NCI-H82 treated with DMSO at 0.1 percent for 48 hours (cell line): Measurements from ENCODE around the gene ZBTB7C.

Source experiments
- DNase-seq: peaks from one replicate; lab custom pipeline; 2025; ENCODE audit not compliant: unreplicated experiment; lab: John Stamatoyannopoulos, UW

Gene ZBTB7C

DNA sequence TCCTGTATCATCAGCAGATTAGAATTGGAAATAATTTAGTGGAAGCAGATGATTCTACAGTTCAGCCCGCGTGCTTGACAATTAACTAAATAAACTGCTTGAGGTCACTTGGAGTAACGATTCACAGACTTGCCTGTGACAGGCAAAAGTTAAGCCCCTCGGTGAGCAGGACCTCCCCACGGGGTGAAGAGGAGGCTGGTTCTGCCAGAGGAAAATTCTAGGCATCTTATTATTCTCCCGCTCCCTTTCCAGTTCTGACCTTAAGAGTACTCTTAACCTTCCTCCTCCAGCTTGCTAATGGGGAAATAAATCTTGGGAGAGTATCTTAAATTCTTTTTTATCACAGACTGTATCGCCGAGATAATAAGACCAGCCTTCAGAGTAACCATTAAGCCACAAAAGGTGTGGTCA is 309.0 kb downstream of the ZBTB7C start:
- DNase-seq: no peak

DNA sequence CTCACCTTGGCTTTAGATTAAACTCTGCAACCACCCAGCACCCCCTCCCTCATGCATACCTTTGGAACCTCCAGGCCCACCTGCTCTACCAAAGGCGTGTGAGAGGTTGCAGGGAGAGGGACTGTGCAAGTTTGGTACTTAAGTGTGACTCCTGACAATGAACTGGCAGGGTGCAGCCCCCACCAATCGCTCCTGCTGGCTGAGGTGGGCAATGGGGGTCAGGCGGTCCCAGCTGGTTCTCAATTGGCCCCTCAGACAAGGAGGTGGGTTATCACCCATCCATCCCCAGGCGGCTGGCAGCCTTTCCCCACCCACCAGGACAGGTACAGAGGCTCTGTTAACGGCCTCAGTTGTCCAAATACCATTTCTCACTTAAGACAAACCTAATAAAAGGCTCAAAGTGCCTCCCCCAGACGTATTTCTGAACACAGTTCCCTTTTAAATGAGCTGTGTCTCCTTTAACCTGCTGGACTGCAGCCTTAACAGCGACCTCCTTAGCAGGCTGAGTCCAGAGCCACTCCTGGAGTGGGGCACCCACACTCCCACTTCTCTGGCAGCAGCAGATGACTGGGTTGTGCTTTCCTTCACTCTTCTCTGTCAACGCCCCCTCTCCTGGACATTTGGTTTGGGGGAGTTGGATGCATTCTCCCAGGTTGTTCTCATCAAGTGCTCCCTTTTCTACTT is 309.6 kb downstream of the ZBTB7C start:
- DNase-seq: no peak

DNA sequence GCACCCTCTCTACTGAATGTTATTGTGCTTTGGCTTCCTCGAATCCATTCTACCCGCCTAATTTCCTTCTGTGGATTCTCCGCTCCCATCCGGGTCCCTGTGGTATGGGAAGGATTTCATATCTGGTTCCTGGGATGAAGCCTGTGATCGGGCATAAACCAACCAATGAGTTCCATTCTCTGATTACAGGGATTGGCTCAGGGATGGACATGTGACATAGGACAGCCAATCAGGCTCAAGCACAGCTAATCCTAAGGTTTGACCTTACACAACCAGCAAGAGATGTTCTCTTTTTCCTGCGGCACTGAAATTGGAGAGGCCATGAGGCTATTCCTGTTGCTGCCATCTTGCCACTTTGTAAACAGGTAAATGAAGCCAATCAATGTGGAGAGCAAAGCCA is 310.6 kb downstream of the ZBTB7C start:
- no peak for DNase-seq

DNA sequence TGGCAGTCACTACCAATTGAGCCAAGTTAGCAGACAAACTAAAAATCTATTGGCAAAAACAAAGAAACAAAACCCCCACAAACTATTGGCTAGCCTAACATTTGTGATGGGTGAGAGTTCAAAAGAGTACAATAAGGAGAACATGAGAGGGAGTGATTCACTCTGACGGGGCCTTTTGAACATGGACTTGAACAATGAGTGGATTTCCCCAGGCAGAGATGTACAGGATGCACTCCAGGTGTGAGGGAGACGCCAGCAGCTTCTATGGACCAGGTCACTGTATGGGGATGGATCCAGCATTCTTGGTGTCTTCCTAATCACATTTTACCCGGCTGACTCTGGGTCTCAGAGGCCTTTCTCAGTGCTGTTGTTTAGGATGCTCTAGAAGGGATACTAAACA is 311.2 kb downstream of the ZBTB7C start:
- DNase-seq: no peak

DNA sequence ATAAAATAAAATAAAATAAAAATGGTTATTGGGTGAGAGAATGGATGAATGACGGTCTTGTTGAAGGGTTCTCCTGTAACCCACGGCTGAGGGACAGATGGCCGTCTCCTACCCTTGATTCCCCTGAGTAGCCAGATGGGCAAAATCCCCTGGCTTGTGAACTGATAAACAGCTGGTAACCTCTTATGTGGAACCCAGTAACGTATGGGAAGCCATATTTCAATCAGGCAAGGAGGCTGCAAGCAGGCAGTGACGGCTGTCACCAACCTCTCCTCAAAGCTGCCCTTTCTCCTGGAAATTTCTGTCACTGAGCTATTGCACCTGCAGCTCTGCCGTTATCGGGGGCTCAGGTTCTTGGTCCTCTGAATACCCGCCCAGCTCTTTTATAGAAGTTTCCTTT is 313.5 kb downstream of the ZBTB7C start:
- peak; percentile 81 for DNase-seq

DNA sequence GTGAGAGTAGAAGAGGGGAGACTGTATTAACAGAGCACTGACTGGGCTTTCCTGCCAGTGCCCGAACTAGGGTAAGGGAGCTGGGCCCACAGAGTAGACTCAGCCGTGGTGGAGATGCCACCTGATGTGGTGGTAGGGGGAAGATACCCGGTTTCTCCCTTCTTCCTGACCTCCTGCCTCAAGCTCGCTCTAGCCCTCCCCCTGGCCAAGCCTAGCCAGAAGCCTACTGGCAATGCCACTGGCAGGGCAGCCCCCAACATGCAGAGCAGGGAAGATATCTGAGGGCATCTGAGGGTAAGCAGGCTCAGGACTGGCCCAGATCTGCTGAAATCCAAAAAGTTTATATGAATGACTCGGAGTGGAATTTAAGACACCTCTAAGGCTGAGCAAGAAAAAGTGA is 316.1 kb downstream of the ZBTB7C start:
- no peak for DNase-seq

DNA sequence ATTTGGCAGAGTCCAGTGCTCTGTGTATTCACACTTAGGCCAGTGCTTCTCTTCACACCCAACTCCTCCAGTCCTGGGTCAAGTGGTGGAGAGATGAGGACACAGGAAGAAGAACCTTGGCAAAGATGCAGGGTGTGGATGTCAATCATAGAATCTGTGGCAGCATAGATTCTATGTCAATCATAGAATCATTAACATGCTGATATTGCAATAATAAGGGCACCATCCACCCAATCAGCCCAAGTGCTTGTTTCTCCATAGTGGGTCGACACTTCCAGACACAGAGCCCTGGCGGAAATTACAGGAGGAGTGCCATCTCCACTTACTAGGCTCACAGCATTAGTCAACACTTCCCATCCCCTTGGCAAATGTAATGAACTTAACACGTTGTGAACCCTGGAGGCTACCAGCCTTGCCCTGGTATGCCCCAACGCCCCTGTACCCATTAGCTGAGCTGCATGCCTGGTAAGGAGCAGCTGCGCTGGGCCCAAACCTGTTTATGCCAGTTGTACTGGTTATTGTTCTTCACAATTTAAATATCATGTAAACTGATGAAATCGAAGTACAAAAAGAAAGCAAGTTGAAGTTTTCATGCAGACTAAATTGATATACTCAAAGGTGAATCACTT is 317.2 kb downstream of the ZBTB7C start:
- DNase-seq: no peak

DNA sequence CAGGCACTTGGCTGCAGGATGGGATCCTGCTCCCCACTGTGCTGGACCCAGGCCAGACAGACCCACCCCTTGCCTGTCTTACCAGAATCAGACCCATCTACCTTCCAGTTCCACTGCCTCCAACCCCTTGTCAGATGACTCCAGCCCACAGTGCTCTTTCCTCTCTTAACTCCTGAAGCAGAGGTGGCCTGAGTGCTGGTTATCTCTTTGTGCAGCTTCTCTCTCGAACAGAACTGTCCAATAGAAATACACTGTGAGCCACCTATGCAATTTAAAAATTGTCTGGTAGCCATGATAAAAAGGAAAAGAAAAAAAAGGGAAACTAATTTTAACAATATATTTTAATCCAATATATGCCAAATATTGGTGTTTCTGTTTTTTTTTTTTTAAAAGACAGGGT is 318.5 kb downstream of the ZBTB7C start:
- no peak for DNase-seq

DNA sequence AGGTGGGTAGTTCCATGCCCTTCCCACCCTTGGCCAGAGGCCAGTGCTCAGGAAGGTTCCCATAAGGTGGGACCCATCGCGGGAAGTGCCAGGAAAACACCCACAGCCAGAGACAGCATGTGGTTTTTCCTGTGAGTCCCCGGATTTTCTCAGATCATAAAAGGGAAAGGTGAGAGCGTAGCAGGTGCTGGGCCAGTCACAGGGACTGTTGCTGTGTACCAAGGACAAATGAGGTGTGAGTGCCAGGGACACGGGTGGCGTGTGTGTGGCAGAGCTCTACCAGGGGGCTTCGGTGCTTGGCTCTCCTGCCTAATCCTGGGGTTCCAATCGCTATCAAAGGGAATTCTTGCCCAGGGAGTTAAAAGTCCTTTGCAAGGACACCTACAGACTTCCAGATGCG is 319.2 kb downstream of the ZBTB7C start:
- no peak for DNase-seq

DNA sequence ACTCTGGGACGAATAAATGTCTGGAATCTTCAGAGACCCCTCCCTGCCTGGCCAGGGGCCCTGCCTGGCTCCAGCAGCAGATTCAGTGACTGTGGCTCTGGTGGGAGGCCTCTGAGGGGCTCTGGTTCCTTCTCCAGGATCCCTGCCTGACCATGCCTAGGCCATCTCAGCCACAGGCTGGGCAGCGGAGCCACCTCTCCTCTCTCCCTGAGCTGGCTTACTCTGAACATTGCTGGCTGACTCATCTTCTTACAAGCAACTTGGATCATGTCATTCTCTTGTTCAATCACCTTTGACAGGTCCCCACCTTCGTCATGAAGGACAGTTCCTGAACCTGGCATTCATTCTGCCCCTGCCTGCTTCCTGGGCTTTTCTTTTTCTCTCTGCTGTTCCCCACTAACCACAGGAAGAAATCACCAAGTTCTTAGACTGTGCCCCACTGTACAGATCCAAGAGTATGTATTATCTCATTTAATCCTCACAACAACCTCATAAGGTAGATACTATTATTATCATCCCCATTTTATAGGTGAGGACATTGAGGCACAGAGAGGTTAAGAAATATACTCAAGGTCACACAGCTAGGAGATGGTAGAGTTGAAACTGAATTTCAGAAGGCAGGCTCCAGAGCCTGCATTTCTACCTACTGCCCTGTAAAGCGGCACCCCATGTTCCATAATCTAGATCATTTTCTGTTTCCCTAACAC is 323.2 kb downstream of the ZBTB7C start:
- no peak for DNase-seq

DNA sequence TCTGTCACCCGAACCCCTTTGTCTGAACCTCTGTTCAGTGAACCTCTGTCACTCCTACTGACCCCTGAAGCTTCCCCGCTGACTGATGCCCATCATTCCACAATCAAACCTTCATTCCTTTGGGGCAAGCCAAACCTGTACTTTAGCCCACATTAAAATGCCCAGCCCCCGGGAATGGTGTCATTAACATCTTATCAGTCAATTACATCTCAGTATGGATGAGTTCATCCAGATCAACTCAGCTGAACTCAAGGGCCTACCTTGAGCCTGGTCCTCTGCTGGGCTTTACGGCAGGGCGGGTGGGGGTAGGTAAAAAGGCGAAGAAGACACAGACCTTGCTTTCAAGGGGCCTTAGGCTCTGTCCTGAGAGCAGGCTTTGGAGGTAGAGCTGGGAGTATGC is 324.3 kb downstream of the ZBTB7C start:
- DNase-seq: no peak

DNA sequence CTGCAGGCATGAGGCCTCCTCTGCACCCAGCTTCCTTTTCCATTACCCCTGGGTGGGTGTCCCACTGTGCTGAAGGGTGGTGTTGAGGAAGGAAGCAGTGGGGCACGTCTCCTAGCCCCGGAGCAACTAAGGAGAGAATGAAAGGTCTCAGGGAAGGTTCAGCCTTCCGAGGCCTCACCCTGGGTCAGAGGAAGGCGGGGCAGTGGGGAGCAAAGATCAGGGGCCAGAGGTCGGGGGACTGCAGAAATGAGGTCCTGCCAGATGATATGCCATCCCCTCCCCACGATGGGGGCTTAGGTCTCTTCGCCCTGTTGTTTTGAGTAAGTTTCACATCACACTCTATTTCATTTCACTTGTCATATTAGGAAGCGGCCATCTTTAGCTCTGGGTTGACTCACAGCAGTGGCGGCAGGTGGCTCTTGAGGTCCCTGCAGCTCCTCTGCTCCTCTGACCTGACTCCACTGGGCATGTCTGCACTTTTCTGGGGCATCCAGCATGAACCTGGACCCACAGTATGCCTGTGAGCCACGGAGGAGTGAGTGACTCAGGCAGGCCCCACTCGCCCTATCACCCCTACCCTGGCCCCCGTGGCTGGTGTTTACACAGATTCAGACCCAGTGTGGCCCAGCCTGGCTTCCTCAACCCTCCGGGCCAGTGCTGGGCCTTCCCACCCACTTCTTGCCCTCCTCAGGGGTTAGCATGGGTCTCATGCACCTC is 325.0 kb downstream of the ZBTB7C start:
- DNase-seq: no peak

DNA sequence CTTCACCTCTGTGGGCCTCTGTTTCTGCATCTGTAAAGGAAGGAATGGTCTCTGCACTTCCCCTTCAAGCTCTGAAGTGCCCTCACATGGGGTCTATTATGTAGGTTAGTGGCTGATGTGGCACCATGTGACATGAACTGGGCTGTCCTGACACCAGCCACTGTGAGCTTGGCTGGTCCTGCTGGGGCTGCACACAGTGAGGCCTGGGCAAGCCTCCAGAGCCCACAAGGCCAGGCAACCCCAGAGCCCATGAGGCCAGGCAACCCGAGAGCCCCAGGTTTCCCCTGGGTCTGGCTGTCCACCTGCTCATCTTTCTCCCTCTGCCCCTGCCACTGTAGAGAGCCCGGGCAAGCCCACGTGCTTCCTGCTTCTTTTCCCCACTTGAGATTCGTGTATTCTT is 328.6 kb downstream of the ZBTB7C start:
- DNase-seq: no peak

DNA sequence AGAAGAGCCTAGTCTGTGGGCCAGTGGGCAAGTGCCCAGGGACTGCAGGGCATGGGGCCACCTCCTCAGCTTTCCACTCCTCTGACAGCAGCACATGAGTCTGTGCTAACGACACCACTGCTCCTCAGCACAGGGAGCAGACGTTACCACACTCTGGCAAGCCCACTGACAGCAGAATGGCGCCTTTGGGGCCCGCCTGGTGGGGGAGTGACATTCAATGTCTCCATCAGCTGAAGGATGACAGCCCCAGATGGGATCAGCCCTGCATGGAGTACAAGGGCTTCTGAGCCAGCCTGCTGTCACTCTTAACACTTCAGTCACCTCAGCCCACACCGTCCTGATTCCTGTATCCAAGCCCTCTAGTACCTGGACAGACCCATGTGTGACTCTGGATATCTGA is 329.3 kb downstream of the ZBTB7C start:
- no peak for DNase-seq

DNA sequence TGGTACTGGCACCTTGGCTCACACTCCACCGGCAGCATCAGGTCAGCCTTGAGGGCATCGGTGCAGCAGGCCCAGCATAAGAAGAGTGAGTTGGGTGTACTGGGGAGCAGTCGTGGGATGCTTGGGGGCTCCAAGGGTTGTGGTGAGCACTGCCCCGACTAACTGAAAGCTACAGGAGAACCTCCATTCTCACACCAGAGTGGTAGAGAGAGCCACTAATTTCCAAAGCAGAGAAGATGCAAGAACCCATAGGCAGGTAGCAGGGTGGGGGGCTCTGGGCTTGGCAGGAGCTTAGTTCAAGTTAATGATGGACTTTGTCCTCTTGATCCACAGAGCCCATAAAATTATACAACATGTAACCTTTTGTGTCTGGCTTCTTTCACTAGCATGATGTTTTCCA is 330.7 kb downstream of the ZBTB7C start:
- DNase-seq: no peak

DNA sequence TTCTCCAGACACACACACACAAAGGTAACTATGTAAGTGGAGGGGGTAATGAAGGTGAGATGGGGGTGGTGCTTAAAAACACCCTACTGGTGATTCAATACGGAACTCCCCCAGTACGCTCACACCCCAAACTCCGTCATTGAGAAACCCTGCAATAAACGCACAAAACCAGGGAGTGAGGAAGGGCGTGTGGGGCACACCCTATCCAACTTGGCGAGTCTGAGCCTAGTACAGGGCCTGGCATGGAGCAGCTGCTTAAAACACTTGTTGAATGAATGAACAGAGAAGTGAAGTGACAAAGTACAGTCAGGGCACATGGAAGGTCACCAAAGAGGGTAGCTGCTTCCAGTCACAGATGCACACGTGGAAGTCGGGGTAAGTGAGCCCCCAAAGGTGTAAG is 331.9 kb downstream of the ZBTB7C start:
- no peak for DNase-seq

DNA sequence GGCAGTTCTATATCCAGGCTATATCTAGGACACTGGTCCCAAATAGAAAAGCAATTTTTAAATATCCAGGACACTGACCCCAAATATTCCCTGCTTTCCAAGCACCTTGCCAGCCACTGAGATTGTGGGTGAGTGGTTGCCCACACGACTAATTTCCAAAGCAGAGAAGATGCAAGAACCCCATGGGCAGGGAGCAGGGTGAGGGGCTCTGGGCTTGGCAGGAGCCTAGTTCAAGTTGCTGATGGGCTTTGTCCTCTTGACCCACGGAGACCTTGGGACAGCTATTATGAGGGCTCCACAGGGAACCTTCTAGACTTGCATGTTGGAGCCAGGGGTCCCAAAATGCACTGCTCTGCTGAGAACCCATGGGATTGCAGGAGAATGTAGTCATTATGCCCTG is 332.7 kb downstream of the ZBTB7C start:
- DNase-seq: no peak

DNA sequence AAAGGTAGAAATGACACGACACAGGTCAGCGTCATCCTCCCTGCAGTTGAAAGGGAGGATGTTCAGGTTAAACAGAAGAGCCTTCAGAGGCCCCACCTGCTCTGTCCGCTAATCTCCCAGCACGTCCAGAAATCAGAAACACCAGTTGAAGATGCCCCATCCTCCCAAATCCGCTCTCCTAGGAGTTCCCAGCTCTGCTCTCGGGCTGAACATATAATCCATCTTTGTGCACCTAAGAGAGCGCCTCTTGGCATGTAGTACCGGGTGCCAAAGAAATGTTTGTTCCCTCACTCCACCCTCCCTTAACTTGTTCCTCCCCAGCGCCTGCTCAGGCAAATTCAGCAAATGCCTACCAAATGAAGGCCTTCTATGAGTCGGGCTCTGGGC is 333.5 kb downstream of the ZBTB7C start:
- no peak for DNase-seq

DNA sequence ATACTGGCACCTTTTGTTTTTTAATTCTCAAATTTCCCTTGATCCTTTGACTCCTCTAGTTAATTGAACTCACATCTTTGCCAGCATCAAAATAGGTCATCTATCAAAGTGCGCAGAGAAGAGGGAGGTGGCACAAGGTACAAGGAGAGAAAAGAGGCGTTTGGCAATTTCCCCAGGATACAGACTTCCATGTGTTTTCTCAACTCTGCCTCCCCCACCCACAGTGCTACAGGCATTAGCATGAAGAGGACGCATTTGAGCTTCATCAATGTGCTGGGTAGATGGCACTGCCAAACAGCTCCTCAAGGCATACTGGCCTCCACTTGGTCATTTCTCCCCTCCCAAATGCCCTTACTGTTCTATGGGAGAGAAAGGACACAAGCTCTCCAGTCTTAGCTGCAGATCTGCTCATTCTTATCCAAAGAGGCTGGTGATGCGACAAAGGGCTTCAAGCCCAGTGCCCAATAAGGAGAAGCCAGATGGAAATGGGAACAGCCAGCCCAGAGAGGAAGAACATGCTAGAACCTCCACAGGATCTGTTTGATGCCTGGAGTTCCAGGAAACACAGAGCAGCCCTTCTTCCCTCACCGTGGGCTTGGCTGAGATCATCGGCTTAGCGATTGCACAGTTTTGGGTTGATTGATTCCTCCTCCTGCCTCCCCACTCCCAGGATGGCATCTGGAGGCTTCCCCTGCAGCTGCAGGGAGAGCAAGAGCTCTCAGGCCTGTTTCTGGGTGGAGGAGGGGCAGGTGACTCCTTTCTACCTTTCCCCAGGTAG is 334.1 kb downstream of the ZBTB7C start:
- DNase-seq: no peak

DNA sequence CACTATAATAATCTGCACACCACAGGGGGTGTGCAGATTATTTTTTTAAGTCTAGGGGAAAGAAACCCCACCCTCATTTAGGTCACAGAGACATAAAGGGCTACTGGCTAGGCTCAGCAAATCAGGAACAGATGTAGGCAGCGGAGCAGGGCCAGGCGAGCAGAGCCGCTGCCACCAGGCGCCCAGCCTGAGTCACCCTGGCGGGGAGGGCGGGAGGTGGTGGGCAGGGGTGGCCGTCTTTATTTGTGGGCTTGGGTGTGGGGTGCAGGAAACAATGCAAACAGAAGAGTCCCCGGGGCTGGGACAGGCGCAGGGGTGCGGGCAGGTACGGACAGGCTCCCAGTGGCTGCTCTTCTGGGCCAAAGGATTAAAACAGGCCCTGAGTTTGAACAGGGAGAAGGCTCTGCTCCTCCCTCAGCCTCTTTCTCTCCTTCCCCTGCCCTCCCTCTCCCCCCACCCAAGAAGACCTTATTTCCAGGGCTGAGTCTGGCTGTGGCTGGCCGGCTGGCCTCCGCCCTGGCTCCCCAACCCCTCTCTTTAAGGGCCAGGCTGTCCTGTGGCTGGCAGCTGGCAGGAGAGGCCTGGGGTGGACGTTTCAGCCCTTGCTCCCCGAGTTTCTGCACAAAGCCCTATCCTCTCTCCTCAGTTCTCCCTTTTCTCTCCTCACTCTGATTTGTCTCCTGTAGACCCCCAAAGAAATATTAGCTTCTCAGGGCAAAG is 335.8 kb downstream of the ZBTB7C start:
- DNase-seq: no peak
